ENCODE data around the gene TIMP3.
A peak's percentile ranks its signal among the peaks of the same experiment; 100 is the strongest.
"Not testable (repeated sequence)": the region's sequence is repeated elsewhere in the genome, so short reads cannot be mapped to it uniquely, and the experiment has no call there.

The TIMP3 gene

GRCh38 chr22:32801537-32802236 lies at the start of gene TIMP3:
TIMP3 (plus strand) TSS chr22:32801705; CDS start chr22:32802002, 297 bp downstream.
- no peak for TF ChIP-seq Cebpa-rat (IDR thresholded peaks at IDR 0.05)
- Histone ChIP-seq H3K27me3 (no peaks in the 10 kb centered on the region), H3K4me1 (peaks cover 0 to 19% (median 13%) of the 10 kb centered on the region in 10 experiments; a peak in 14 of 20 replicates), H3K36me3 (no peaks in the 10 kb centered on the region), H4K20me1 (no peaks in the 10 kb centered on the region; a peak in 1 of 22 replicates), H3K4me2 (peak within 1 kb of the TSS in 5 of 11 experiments; percentile 41 to 66 (median 61); a peak in 10 of 22 replicates), H3K9me3 (replicated peaks in 1 of 11) (no peaks in the 10 kb centered on the region), H3K4me3 (no peak within 1 kb of the TSS), H3K9ac (no peak within 1 kb of the TSS), H3K27ac (no peak within 1 kb of the TSS)

GRCh38 chr22:32752326-32752725 lies 49.2 kb upstream of the TIMP3 start:
- no peak overlapping the region for H3K9ac ChIP-seq
- no peaks in the 10 kb centered on the region; a peak in 3 of 22 replicates for H4K20me1 ChIP-seq
- H3K27me3 ChIP-seq = peaks cover 0 to 13% (median 0%) of the 10 kb centered on the region in 11 experiments; a peak in 5 of 22 replicates
- H3K9me3 ChIP-seq (replicated peaks in 1 of 11) = no peaks in the 10 kb centered on the region; a peak in 1 of 22 replicates
- H3K27ac ChIP-seq = no peak overlapping the region; a peak in 1 of 22 replicates
- no peak for TF ChIP-seq Cebpa-rat (IDR thresholded peaks at IDR 0.05)
- no peaks in the 10 kb centered on the region for H3K36me3 ChIP-seq
- H3K4me3 ChIP-seq = no peak overlapping the region
- peak overlapping the region; percentile 59 to 81 (median 71) for H3K4me2 ChIP-seq
- peaks cover 15 to 23% (median 17%) of the 10 kb centered on the region in 10 experiments for H3K4me1 ChIP-seq

- Histone ChIP-seq H3K27me3 (peaks cover 0 to 13% (median 0%) of the 10 kb centered on the region in 11 experiments; a peak in 5 of 22 replicates), H4K20me1 (no peaks in the 10 kb centered on the region; a peak in 3 of 22 replicates), H3K27ac (no peak overlapping the region), H3K36me3 (no peaks in the 10 kb centered on the region), H3K9ac (no peak overlapping the region), H3K9me3 (replicated peaks in 1 of 11) (no peaks in the 10 kb centered on the region; a peak in 1 of 22 replicates), H3K4me2 (peak overlapping the region; percentile 59 to 81 (median 71)), H3K4me3 (no peak overlapping the region), H3K4me1 (peaks cover 15 to 23% (median 17%) of the 10 kb centered on the region in 10 experiments)
- no peak for TF ChIP-seq Cebpa-rat (IDR thresholded peaks at IDR 0.05)
Observed at GRCh38 chr22:32752816-32753520, 48.5 kb upstream of the TIMP3 start.

GRCh38 chr22:32753591-32753990 lies 47.9 kb upstream of the TIMP3 start:
- Histone ChIP-seq H3K27me3 (peaks cover 0 to 13% (median 0%) of the 10 kb centered on the region in 11 experiments; a peak in 5 of 22 replicates), H3K4me3 (no peak overlapping the region), H3K36me3 (no peaks in the 10 kb centered on the region), H3K27ac (no peak overlapping the region), H3K9ac (no peak overlapping the region), H3K4me2 (peak overlapping the region in 9 of 11 experiments; percentile 59 to 81 (median 69); a peak in 14 of 22 replicates), H3K4me1 (peaks cover 15 to 23% (median 17%) of the 10 kb centered on the region in 10 experiments), H3K9me3 (replicated peaks in 1 of 11) (no peaks in the 10 kb centered on the region; a peak in 1 of 22 replicates), H4K20me1 (no peaks in the 10 kb centered on the region; a peak in 3 of 22 replicates)
- no peak for TF ChIP-seq Cebpa-rat (IDR thresholded peaks at IDR 0.05)

GRCh38 chr22:32754413-32755041 lies 47.0 kb upstream of the TIMP3 start:
- no peak overlapping the region for H3K27ac ChIP-seq
- no peak overlapping the region for H3K9ac ChIP-seq
- no peaks in the 10 kb centered on the region; a peak in 3 of 22 replicates for H4K20me1 ChIP-seq
- H3K4me3 ChIP-seq = no peak overlapping the region
- no peaks in the 10 kb centered on the region; a peak in 1 of 22 replicates for H3K9me3 ChIP-seq (replicated peaks in 1 of 11)
- H3K4me2 ChIP-seq = peak overlapping the region in 3 of 11 experiments; percentile 15 to 26 (median 16); a peak in 3 of 22 replicates
- peaks cover 0 to 13% (median 0%) of the 10 kb centered on the region in 11 experiments; a peak in 5 of 22 replicates for H3K27me3 ChIP-seq
- no peaks in the 10 kb centered on the region for H3K36me3 ChIP-seq
- peaks cover 15 to 23% (median 17%) of the 10 kb centered on the region in 10 experiments for H3K4me1 ChIP-seq
- TF ChIP-seq Cebpa-rat (IDR thresholded peaks at IDR 0.05) = no peak

GRCh38 chr22:32757086-32757762 lies 44.3 kb upstream of the TIMP3 start:
- H3K4me3 ChIP-seq; H3K36me3 ChIP-seq; H3K9me3 ChIP-seq (replicated peaks in 1 of 11); H3K27ac ChIP-seq; H3K4me2 ChIP-seq; H3K9ac ChIP-seq; H4K20me1 ChIP-seq: not testable (repeated sequence)
- H3K27me3 ChIP-seq = peaks cover 0 to 15% (median 11%) of the 10 kb centered on the region in 11 experiments; a peak in 11 of 22 replicates
- peaks cover 12 to 28% (median 16%) of the 10 kb centered on the region in 10 experiments for H3K4me1 ChIP-seq

GRCh38 chr22:32758866-32759385 lies 42.6 kb upstream of the TIMP3 start:
- no peak for TF ChIP-seq Cebpa-rat (IDR thresholded peaks at IDR 0.05)
- Histone ChIP-seq H3K4me1 (peaks cover 0 to 12% (median 0%) of the 10 kb centered on the region in 10 experiments; a peak in 6 of 20 replicates), H3K27ac (no peak overlapping the region), H3K9me3 (replicated peaks in 1 of 11) (no peaks in the 10 kb centered on the region), H3K9ac (no peak overlapping the region), H3K27me3 (peaks cover 0 to 16% (median 11%) of the 10 kb centered on the region in 11 experiments; a peak in 11 of 22 replicates), H4K20me1 (no peaks in the 10 kb centered on the region; a peak in 2 of 22 replicates), H3K4me3 (no peak overlapping the region), H3K4me2 (no peak overlapping the region), H3K36me3 (no peaks in the 10 kb centered on the region)

GRCh38 chr22:32760396-32760795 lies 41.1 kb upstream of the TIMP3 start:
- no peak for TF ChIP-seq Cebpa-rat (IDR thresholded peaks at IDR 0.05)
- no peaks in the 10 kb centered on the region for H3K36me3 ChIP-seq
- H3K9me3 ChIP-seq (replicated peaks in 1 of 11) = no peaks in the 10 kb centered on the region
- H4K20me1 ChIP-seq = no peaks in the 10 kb centered on the region
- no peak overlapping the region for H3K9ac ChIP-seq
- H3K4me2 ChIP-seq = no peak overlapping the region
- H3K27ac ChIP-seq = no peak overlapping the region
- no peak overlapping the region for H3K4me3 ChIP-seq
- peaks cover 0 to 16% (median 11%) of the 10 kb centered on the region in 11 experiments; a peak in 11 of 22 replicates for H3K27me3 ChIP-seq
- peaks cover 0 to 15% (median 3%) of the 10 kb centered on the region in 10 experiments; a peak in 10 of 20 replicates for H3K4me1 ChIP-seq

Measured in BLaER1 treated with 17β-estradiol and CSF1 and Interleukin-3, amounts not matched to agents 10 nM and 100 nM (cell line).